B cell (primary cell): ENCODE measurements around the gene CHCHD3.
"Not testable (repeated sequence)": the region's sequence is repeated elsewhere in the genome, so short reads cannot be mapped to it uniquely, and the experiment has no call there.

Experiments used
- CTCF ChIP-seq: fragments of 200-600 bp; IDR thresholded peaks from one replicate; pipeline ENCODE4 v1.8.0; 2022; ENCODE audit warnings: antibody characterized with exemption, mild to moderate bottlenecking
- EZH2 ChIP-seq: IDR thresholded peaks from 2 replicates; pipeline ENCODE4 v1.6.1; 2012; ENCODE audit warnings: borderline replicate concordance, low read depth, mild to moderate bottlenecking, moderate library complexity, low read length; ENCODE audit not compliant: insufficient read depth, poor library complexity, severe bottlenecking

- TF ChIP-seq CTCF, EZH2: not testable (repeated sequence)
These were observed 183.2 kb downstream of the CHCHD3 start for GRCh38 chr7:132898641-132899175.
